ENCODE measurements around the gene AMPH.
"Not testable (repeated sequence)": the region's sequence is repeated elsewhere in the genome, so short reads cannot be mapped to it uniquely, and the experiment has no call there.

DNA sequence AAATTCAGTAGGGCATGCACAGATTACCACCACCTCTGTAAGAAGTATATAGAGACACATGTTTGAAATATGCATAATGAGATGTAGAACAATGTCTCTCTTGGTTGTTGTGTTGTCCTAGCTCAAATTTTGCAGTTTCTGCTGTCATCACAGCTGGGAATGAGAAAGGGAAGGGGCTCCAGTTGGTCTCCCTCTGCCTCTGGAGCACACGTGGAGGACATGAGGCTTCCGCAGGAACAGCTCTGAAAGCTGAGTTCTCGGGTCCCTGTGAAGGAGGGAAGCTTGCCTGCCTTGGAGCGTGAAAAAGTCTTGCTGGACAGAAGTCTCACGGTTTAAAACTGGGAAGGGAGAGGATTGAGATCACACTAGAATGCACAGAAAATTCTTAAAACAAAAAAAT is 289.0 kb downstream of the AMPH start:
- TF ChIP-seq EP300, POLR2AphosphoS5 (IDR thresholded peaks at IDR 0.05): not testable (repeated sequence)
- TF ChIP-seq, protein P1, sequence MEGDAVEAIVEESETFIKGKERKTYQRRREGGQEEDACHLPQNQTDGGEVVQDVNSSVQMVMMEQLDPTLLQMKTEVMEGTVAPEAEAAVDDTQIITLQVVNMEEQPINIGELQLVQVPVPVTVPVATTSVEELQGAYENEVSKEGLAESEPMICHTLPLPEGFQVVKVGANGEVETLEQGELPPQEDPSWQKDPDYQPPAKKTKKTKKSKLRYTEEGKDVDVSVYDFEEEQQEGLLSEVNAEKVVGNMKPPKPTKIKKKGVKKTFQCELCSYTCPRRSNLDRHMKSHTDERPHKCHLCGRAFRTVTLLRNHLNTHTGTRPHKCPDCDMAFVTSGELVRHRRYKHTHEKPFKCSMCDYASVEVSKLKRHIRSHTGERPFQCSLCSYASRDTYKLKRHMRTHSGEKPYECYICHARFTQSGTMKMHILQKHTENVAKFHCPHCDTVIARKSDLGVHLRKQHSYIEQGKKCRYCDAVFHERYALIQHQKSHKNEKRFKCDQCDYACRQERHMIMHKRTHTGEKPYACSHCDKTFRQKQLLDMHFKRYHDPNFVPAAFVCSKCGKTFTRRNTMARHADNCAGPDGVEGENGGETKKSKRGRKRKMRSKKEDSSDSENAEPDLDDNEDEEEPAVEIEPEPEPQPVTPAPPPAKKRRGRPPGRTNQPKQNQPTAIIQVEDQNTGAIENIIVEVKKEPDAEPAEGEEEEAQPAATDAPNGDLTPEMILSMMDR (IDR thresholded peaks at IDR 0.05) = not testable (repeated sequence)

Measured in gastroesophageal sphincter (tissue), 3 donors.